ENCODE data around the gene CHST9. TPM values are rescaled to one million over a fixed set of nuclear protein-coding genes. Genes with fewer than 3 reads are reported as not detected.
"Not testable (repeated sequence)": the region's sequence is repeated elsewhere in the genome, so short reads cannot be mapped to it uniquely, and the experiment has no call there.

The CHST9 gene
- total RNA-seq, 2 donors from 2014 or later = not detected

DNA sequence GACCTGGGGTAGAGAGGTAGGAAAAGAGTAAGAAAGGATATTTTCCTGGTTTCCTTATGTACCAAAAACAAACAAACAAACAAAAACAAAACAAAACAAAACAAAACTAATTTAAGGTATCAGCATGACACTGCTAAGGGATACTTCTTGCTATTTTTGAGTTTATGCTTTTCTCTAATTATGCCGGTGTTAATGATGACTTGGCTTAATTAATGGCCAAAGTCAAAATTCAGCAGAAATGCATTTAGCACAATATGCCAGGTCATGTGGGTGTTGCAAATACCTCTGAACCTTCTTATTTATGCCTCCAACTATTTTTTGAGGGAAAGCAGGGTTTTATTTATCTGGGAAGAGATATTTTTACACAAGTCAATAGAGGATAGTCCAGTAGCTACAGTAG, 3.2 kb upstream of the CHST9 start:
- Mint-ChIP-seq H3K4me3 (no peak overlapping the region), H3K27me3 (peaks cover 16% of the 10 kb centered on the region), H3K27ac (no peak overlapping the region), H3K36me3 (ENCODE audit: low read depth) (no peaks in the 10 kb centered on the region), H3K4me1 (no peaks in the 10 kb centered on the region), H3K9me3 (peaks cover 9% of the 10 kb centered on the region)
- ATAC-seq (replicated peaks) = no peak

DNA sequence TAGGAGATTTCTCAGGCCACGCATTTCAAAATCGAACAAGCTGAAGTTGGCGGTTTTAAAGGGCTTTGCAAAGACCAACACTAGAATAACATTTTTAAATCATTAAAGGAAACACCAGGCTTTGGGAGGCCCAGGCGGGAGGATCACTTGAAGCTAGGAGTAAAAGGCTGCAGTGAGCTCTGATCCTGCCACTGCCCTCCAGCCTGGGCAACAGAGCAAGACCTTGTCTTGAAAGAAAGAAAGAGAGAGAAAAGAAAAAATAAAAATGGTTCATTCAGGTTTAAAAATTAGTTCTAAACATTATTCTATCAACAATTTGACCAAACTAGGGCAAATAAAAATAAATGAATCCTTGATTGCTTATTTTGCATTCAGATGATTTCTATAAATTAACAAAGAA, 789 bp upstream of the CHST9 start:
- H3K4me3 Mint-ChIP-seq = no peak overlapping the region
- H3K27me3 Mint-ChIP-seq = peaks cover 16% of the 10 kb centered on the region
- no peak for ATAC-seq (replicated peaks)

DNA sequence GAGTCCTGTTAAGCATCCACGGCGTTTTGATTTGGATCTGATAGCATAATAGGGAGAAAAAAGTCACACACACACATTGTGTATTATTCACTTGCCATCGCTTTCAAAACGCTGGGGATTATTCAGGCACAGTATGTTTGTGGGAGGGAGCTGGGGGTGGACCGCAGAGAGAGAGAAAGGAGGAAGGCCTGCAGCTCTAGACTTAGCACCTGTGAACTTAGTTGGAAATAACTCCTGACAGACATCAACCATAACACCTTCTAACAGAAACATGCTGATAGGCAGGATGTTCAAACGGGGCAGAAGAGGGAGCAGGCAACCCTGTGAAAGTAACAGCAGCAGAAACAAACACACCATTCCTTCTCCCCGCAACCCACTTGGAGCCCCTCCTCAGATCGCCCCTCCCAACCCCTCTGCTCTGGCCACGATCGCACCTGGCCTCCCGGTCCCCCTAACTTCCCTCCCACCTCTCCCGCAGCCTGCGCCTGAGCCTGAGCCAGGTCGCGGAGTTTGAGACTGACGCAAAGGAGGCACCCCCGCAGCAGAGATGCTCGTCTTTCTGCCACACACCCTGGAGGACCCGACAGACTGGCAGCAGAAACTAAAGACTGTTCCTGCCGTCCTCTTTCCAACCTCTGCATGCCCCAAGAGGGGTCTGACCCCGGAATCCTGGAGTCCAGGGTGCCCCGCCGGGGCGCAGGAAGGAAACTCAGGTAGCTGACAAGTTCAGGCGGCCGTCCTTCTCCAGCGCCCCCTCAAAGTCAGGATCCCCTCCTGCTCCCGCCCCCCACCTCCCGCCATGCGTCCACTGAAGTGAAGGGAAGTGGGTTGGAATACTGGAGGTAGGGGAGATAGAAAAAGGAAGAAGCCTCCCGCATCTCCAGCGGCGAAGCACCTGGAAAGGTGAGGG, 738 bp downstream of the CHST9 start:
- H3K27me3 Mint-ChIP-seq = peaks cover 16% of the 10 kb centered on the region
- no peak for ATAC-seq (replicated peaks)
- no peak overlapping the region for H3K27ac Mint-ChIP-seq
- H3K9me3 Mint-ChIP-seq = peaks cover 6% of the 10 kb centered on the region
- H3K4me1 Mint-ChIP-seq = no peaks in the 10 kb centered on the region
- H3K36me3 Mint-ChIP-seq (ENCODE audit: low read depth) = no peaks in the 10 kb centered on the region
- no peak overlapping the region for H3K4me3 Mint-ChIP-seq

More for the DNA sequence above, 789 bp upstream of the CHST9 start:
- H3K36me3 Mint-ChIP-seq (ENCODE audit: low read depth) = no peaks in the 10 kb centered on the region
- H3K27ac Mint-ChIP-seq = no peak overlapping the region
- H3K4me1 Mint-ChIP-seq = no peaks in the 10 kb centered on the region
- peaks cover 6% of the 10 kb centered on the region for H3K9me3 Mint-ChIP-seq

DNA sequence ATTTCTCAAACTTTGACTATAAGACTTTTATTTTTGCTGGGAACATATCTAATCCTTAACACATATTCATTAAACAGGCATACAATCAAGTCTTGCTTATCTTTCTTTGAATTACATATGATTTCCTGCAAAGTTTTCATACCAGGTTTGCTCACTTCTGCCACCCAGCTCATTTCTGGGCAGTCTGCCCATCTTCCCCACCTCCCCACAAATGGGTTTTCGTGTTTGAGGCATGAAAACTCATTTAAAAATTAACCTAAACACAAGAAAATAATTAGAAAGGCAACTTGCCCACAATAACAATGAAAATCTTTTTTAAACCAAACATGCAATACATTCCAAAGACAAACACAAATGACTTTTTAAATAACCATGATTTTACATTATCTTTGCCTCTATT, 3.4 kb downstream of the CHST9 start:
- ATAC-seq (replicated peaks) = no peak
- Mint-ChIP-seq H3K4me3 (no peak overlapping the region), H3K9me3 (no peaks in the 10 kb centered on the region), H3K27me3 (peaks cover 15% of the 10 kb centered on the region), H3K4me1 (no peaks in the 10 kb centered on the region), H3K36me3 (ENCODE audit: low read depth) (no peaks in the 10 kb centered on the region), H3K27ac (no peak overlapping the region)

DNA sequence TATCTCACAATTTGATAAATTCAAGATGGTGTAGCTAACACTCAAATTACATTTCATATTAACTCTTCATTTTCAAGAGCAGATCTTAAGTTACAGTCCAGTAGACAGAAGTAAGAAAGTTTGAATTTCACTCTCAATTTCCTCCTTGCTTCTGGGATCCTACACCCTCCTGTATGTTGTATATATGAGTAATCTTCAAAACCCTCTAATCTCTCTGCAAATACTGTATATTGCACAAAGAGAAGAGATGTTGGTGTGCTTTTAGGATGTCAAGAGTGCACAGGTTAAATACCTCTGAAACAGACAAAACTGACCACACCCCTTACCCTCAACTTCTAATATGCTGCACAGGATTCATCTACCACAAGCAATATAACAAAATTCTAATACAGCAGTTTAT, 6.7 kb downstream of the CHST9 start:
- H3K4me1 Mint-ChIP-seq = no peaks in the 10 kb centered on the region

DNA sequence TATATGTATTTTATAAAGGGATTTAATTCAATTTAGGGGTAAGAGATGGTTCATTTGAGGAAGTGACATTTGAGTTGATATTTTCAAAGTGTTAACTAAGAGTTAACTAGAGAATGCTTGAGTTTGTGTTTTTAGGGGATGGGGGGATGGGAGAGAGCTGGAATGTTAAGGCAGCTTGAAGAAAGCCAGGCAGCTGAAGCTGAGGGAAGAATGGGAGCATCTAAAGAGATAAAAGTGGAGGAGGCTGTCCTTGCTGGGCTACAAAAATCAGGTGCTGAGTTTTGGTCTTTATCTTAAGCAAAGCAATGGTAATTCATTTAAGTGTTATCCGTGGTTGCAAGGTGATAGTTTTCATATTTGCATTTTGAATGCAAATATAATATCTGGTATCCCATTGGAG, 9.2 kb downstream of the CHST9 start:
- Mint-ChIP-seq H3K27ac (no peak overlapping the region), H3K4me3 (no peak overlapping the region), H3K36me3 (ENCODE audit: low read depth) (no peaks in the 10 kb centered on the region), H3K9me3 (peaks cover 4% of the 10 kb centered on the region), H3K4me1 (no peaks in the 10 kb centered on the region), H3K27me3 (no peaks in the 10 kb centered on the region)
- ATAC-seq (replicated peaks) = no peak

More for the DNA sequence above, 6.7 kb downstream of the CHST9 start:
- Mint-ChIP-seq H3K36me3 (ENCODE audit: low read depth) (no peaks in the 10 kb centered on the region), H3K27me3 (no peaks in the 10 kb centered on the region), H3K9me3 (peaks cover 4% of the 10 kb centered on the region), H3K27ac (no peak overlapping the region), H3K4me3 (no peak overlapping the region)
- no peak for ATAC-seq (replicated peaks)

DNA sequence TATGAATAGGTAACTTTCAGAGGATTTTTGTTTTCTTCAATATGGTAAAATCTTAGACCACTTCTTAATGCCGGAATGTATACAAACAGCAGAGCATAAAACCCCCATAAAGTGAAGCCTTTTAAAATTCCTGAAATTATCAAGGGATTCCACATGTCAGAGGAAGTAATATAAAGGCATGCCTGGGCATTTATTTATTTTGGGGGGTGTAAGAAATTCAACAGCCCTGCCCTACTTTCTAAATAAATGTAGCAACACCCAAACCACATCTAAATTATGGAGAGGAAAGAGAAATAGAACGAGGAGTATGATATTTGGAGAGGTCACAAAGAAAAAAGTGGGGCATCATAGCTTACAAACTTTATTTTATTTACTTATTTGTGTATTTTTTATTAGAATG, 9.9 kb downstream of the CHST9 start:
- Mint-ChIP-seq H3K9me3 (peaks cover 5% of the 10 kb centered on the region), H3K4me1 (no peaks in the 10 kb centered on the region), H3K27me3 (no peaks in the 10 kb centered on the region), H3K4me3 (no peak overlapping the region), H3K27ac (no peak overlapping the region), H3K36me3 (ENCODE audit: low read depth) (no peaks in the 10 kb centered on the region)
- ATAC-seq (replicated peaks) = no peak

DNA sequence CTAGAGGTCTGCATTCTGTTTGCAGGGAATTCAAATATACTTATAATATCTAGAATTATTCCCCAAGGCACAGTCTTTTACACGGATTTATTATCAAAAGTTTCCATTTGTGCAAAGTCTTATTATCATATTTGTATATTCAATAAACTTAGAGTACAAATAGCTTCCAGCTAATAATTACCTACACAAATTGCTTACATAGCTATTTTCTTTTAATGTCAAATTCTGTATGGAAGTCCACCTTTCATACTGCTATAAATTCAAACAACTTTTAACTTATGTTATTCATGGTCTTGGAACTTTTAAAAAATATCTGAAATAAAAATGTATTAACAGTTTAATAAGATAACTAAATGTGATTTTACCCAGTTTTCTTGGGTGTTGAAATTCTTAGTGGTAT, 13.1 kb downstream of the CHST9 start:
- Mint-ChIP-seq H3K9me3 (peaks cover 20% of the 10 kb centered on the region), H3K4me1 (no peaks in the 10 kb centered on the region), H3K27me3 (no peaks in the 10 kb centered on the region), H3K36me3 (ENCODE audit: low read depth) (no peaks in the 10 kb centered on the region), H3K4me3 (no peak overlapping the region), H3K27ac (no peak overlapping the region)
- ATAC-seq (replicated peaks) = no peak

DNA sequence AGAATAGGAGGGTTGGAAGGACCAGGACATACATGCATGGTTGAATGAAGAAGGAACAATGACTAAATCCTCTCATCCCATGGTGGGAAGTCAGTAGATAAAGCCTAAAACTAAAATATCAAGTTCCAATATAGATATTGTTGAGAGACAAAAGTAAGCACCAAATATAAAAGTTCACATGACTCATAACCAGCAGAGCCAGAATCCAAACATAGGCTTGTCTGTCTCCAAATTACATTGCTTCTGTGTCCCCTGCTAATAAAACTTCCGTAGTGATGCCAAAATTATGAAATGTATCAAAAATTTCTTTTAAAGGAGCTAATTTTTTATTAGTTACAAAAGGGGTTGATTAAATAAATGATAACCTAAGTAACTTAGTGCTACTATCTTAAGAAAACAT, 19.7 kb downstream of the CHST9 start:
- Mint-ChIP-seq H3K9me3 (peaks cover 26% of the 10 kb centered on the region), H3K27ac (no peak overlapping the region), H3K4me3 (no peak overlapping the region), H3K27me3 (no peaks in the 10 kb centered on the region), H3K36me3 (ENCODE audit: low read depth) (no peaks in the 10 kb centered on the region), H3K4me1 (no peaks in the 10 kb centered on the region)
- ATAC-seq (replicated peaks) = no peak

DNA sequence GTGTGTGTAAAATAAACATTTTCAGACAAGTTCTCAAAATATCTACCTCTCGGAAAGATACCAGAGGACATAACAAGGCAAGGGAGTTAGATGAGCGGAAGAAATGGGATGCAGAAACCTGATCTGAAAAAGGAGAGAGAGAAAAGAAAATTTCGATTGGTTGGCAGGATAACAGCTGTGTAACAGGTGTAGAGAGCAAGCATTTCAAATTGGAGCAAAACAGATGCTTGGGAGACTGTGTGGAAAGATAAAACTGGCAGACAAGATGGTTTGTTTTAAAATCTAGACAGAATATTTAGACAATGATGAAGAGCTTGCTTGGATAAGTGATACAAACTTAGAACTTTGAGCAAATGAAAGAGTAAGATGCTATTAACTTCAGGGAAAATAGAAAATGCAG, 20.2 kb downstream of the CHST9 start:
- Mint-ChIP-seq H3K9me3 (peaks cover 23% of the 10 kb centered on the region), H3K36me3 (ENCODE audit: low read depth) (no peaks in the 10 kb centered on the region), H3K4me3 (no peak overlapping the region), H3K4me1 (no peaks in the 10 kb centered on the region), H3K27ac (no peak overlapping the region), H3K27me3 (no peaks in the 10 kb centered on the region)
- ATAC-seq (replicated peaks) = no peak

DNA sequence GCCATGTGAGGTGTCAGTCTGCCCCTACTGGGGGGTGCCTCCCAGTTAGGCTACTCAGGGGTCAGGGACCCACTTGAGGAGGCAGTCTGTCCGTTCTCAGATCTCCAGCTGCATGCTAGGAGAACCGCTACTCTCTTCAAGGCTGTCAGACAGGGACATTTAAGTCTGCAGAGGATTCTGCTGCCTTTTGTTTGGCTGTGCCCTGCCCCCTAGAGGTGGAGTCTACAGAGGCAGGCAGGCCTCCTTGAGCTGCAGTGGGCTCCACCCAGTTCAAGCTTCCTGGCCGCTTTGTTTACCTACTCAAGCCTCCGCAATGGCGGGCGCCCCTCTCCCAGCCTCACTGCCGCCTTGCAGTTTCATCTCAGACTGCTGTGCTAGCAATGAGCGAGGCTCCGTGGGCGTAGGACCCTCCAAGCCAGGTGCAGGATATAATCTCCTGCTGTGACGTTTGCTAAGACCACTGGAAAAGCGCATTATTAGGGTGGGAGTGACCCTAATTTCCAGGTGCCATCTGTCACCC, 21.9 kb downstream of the CHST9 start:
- H3K4me3 Mint-ChIP-seq; H3K27ac Mint-ChIP-seq; H3K36me3 Mint-ChIP-seq (ENCODE audit: low read depth); H3K4me1 Mint-ChIP-seq; H3K27me3 Mint-ChIP-seq; ATAC-seq (replicated peaks): not testable (repeated sequence)
- peaks cover 17% of the 10 kb centered on the region for H3K9me3 Mint-ChIP-seq

DNA sequence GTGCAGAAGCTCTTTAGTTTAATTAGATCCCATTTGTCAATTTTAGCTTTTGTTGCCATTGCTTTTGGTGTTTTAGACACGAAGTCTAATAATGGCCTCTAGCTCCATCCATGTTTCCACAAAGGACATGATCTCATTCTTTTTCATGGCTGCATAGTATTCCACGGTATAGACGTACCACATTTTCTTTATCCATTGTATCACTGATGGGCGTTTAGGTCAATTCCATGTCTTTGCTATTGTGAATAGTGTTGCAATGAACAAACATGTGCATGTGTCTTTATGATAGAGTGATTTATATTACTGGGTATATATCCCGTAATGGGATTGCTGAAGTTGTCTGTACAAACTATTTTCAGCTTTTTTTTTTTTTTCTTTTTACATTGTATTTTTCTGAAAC, 35.9 kb downstream of the CHST9 start:
- peaks cover 24% of the 10 kb centered on the region for H3K9me3 Mint-ChIP-seq
- not testable (repeated sequence) for H3K4me1 Mint-ChIP-seq; H3K27me3 Mint-ChIP-seq; ATAC-seq (replicated peaks); H3K27ac Mint-ChIP-seq; H3K4me3 Mint-ChIP-seq; H3K36me3 Mint-ChIP-seq (ENCODE audit: low read depth)

DNA sequence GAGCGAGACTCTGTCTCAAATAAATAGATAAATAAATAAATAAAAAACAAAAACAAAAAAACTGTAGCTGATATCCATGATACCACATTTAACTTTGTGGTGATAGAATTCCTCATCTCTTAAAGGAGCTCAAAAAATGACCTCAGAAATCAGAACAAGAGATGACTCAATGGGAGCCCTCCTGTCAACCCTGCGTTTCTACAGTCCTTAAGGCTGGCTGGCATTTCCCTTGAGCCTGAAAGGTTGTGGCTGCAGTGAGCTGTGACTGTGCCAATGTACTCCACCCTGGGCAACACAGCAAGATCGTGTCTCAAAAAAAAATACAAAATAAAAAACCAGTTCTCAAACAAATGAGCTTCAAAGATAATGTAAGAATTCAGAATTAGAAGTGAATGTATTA, 40.4 kb downstream of the CHST9 start:
- Mint-ChIP-seq H3K27me3 (no peaks in the 10 kb centered on the region), H3K9me3 (peaks cover 14% of the 10 kb centered on the region), H3K4me1 (no peaks in the 10 kb centered on the region), H3K27ac (no peak overlapping the region), H3K4me3 (no peak overlapping the region), H3K36me3 (ENCODE audit: low read depth) (no peaks in the 10 kb centered on the region)
- no peak for ATAC-seq (replicated peaks)

DNA sequence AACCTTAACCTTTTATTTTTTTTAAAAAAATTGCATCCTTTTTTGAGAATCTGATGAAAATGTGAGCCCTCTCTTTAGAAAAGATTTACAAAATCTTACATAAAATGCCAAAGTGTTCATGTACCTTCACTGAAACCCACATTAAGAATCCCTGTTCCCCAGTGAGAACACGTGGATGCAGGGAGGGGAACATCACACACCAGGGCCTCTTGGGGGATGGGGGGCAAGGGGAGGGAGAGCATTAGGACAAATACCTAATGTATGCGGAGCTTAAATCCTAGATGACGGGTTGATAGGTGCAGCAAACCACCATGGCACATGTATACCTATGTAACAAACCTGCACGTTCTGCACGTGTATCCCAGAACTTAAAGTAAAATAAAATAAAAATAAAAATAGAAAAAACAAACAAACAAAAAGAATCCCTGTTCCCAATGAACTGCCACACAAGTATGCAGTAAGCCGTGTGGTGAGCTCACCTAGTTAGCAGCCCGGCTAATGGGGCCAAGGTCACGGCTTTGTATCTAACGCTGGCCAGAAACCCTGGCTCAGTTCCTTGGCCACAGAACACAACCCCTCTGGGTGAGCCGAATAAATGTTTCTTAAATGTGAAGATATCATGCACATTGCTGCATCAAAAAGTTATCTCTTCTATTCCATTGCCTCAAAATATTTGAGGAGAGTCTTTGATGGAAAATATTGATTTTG, 41.4 kb downstream of the CHST9 start:
- ATAC-seq (replicated peaks) = no peak
- Mint-ChIP-seq H3K27ac (no peak overlapping the region), H3K4me3 (no peak overlapping the region), H3K27me3 (no peaks in the 10 kb centered on the region), H3K4me1 (no peaks in the 10 kb centered on the region), H3K36me3 (ENCODE audit: low read depth) (no peaks in the 10 kb centered on the region), H3K9me3 (peaks cover 14% of the 10 kb centered on the region)

DNA sequence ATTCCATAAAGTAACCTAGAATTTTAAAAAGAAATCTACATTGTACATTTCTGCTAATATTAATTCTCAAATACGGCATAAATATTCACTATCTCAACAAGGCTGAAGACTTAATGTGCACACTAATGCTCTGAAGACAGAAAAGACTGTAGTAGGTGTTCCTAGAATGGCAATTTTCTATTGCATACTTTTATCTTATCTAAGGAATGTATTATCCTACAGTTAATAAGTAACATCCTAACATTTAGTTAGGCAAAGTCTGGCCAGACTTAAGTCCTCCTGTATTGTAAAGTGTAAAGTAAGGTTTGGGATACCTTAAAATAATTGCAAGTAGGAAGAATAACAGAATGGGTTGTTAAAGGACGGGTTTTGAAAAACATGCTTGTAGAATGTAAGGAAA, 42.2 kb downstream of the CHST9 start:
- H3K4me1 Mint-ChIP-seq = no peaks in the 10 kb centered on the region
- no peak for ATAC-seq (replicated peaks)
- H3K9me3 Mint-ChIP-seq = peaks cover 13% of the 10 kb centered on the region
- no peak overlapping the region for H3K4me3 Mint-ChIP-seq
- H3K27me3 Mint-ChIP-seq = no peaks in the 10 kb centered on the region
- H3K27ac Mint-ChIP-seq = no peak overlapping the region
- no peaks in the 10 kb centered on the region for H3K36me3 Mint-ChIP-seq (ENCODE audit: low read depth)
